ENCODE data around the gene MAPK6. TPM values are rescaled to one million over a fixed set of nuclear protein-coding genes. Genes with fewer than 3 reads are reported as not detected.
A peak's percentile ranks its signal among the peaks of the same experiment; 100 is the strongest.

The MAPK6 gene
- total RNA-seq, 4 donors from 2014 or later, result 48.8 to 73.1 (median 54.5) TPM

- TF ChIP-seq CTCF (IDR thresholded peaks at IDR 0.05), result no peak
- no peak for TF ChIP-seq POLR2A (IDR thresholded peaks at IDR 0.05)
- intact Hi-C loops (cut with DNase I; ENCODE audit: low total_unique reads), result no loop called here
- DNase-seq (ENCODE audit: low spot score in 2 of 2), result no peak
- no peak overlapping the region for H3K4me3 ChIP-seq (ENCODE audit: low read depth, poor library complexity, severe bottlenecking)
- 80 to 85% methylated on average over 3 of the region's 3 CpGs for WGBS, 2 donors
Observed at GRCh38 chr15:52013151-52013791, 5.7 kb upstream of the MAPK6 start.

- WGBS, 2 donors, result 100% methylated on average over 1 of the region's 1 CpG
- intact Hi-C loops (cut with DNase I; ENCODE audit: low total_unique reads), result no loop called here
- no peak for TF ChIP-seq POLR2A (IDR thresholded peaks at IDR 0.05)
- no peak for TF ChIP-seq CTCF (IDR thresholded peaks at IDR 0.05)
- no peak for DNase-seq (ENCODE audit: low spot score in 2 of 2)
- no peak overlapping the region for H3K4me3 ChIP-seq (ENCODE audit: low read depth, poor library complexity, severe bottlenecking)
Observed at GRCh38 chr15:52014616-52015015, 4.4 kb upstream of the MAPK6 start.

GRCh38 chr15:52016316-52016715 is 2.7 kb upstream of the MAPK6 start:
- intact Hi-C loops (cut with DNase I; ENCODE audit: low total_unique reads), result no loop called here
- TF ChIP-seq POLR2A (IDR thresholded peaks at IDR 0.05), result no peak
- TF ChIP-seq CTCF (IDR thresholded peaks at IDR 0.05), result no peak
- H3K4me3 ChIP-seq (ENCODE audit: low read depth, poor library complexity, severe bottlenecking), result no peak overlapping the region
- WGBS, 2 donors, result 92 to 98% methylated on average over 2 of the region's 2 CpGs
- no peak for DNase-seq (ENCODE audit: low spot score in 2 of 2)

- no peak for TF ChIP-seq POLR2A (IDR thresholded peaks at IDR 0.05)
- TF ChIP-seq CTCF (IDR thresholded peaks at IDR 0.05), result no peak
- no peak overlapping the region for H3K4me3 ChIP-seq (ENCODE audit: low read depth, poor library complexity, severe bottlenecking)
- DNase-seq (ENCODE audit: low spot score in 2 of 2), result no peak
- intact Hi-C loops (cut with DNase I; ENCODE audit: low total_unique reads), result no loop called here
- 93 to 94% methylated on average over 7 of the region's 7 CpGs for WGBS, 2 donors
Observed at GRCh38 chr15:52018244-52018643, 775 bp upstream of the MAPK6 start.

GRCh38 chr15:52019394-52020220 is 588 bp downstream of the MAPK6 start:
- 0% methylated on average over 47 to 58 of the region's 100 CpGs for WGBS, 2 donors
- peak overlapping the region; percentile 36 for H3K4me3 ChIP-seq (ENCODE audit: low read depth, poor library complexity, severe bottlenecking)
- intact Hi-C loops (cut with DNase I; ENCODE audit: low total_unique reads), result no loop called here
- no peak for TF ChIP-seq CTCF (IDR thresholded peaks at IDR 0.05)
- peak in 1 of 2 donors; percentile 36 for TF ChIP-seq POLR2A (IDR thresholded peaks at IDR 0.05)
- DNase-seq (ENCODE audit: low spot score in 2 of 2), result peak; percentile 83 to 97

Data from lower leg skin (tissue), 4 donors.